Omental fat pad (tissue), 4 donors: ENCODE measurements around the gene MALL. TPM values are rescaled to one million over a fixed set of nuclear protein-coding genes. Genes with fewer than 3 reads are reported as not detected.
A peak's percentile ranks its signal among the peaks of the same experiment; 100 is the strongest.
"Not testable (repeated sequence)": the region's sequence is repeated elsewhere in the genome, so short reads cannot be mapped to it uniquely, and the experiment has no call there.

Experiments used
- ATAC-seq: fragments of 150-250 bp; one replicate; pipeline ENCODE4 v1.9.1; 2016; ENCODE audit warnings: mild to moderate bottlenecking, moderate library complexity; ENCODE audit not compliant: low FRiP score
- DNase-seq: peaks from one replicate; pipeline ENCODE4 v3.0.0-alpha.2; 2019; ENCODE audit warnings: low spot score
- CTCF ChIP-seq, 3 donors: fragments of 450-650 bp; IDR thresholded peaks; one replicate each; pipeline ENCODE4 v1.5.1; 2016 to 2017; ENCODE audit warnings: antibody characterized with exemption in 3 of 3, mild to moderate bottlenecking in 3 of 3, moderate library complexity in 2 of 3
- total RNA-seq, 4 donors: library from RNA; depleted of rRNA; stranded (reverse); fragments of >200 nt; gene quantifications; one replicate each; pipeline ENCODE4 v1.1.0, GENCODE V29; 2016

The MALL gene
- total RNA-seq, 4 donors from 2014 or later, result 6.7 to 38.5 (median 17.1) TPM

DNA sequence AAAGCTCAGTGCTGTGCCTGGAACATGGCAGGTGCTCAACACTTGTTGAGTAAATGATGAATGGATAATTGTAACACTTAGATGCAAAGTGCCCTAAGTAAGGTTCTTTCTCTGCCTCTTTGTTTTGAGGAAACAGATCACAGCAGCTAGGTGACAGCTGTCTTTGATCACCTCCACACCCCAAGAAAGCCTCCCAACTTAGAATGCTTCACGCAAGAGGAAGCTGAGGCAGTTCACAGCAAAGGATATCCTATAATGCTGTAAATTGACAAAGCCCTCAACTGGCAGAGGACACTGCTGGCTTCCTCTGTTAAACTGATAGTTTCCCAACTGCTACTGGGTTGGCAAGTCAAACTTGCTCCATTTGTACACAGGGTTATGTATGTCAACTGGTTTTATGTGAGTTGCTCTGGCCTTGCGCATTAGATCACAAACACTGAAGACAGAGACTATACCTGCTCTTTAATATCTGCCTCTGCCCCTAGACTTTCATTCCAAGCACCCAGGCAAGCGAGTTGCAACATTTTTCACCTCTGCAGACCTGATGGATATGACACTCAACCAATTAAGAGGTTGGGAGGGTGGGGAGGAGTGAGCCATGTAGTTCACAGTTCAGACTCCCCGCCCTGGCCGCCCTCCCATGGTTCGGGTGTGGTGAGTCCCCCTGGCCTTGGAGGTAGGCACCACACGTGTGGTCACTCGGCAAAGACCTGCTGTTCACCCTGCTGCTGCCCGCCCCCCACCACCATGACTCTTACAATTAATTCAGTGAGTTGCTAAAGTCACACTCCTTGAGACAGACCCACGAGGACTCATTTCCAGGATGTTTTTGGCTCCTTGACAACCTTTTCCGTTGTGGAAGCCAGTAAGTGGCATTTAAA is 4.8 kb upstream of the MALL start:
- DNase-seq (no peak), ATAC-seq (peak; percentile 5)
- no peak for TF ChIP-seq CTCF (IDR thresholded peaks at IDR 0.05)

DNA sequence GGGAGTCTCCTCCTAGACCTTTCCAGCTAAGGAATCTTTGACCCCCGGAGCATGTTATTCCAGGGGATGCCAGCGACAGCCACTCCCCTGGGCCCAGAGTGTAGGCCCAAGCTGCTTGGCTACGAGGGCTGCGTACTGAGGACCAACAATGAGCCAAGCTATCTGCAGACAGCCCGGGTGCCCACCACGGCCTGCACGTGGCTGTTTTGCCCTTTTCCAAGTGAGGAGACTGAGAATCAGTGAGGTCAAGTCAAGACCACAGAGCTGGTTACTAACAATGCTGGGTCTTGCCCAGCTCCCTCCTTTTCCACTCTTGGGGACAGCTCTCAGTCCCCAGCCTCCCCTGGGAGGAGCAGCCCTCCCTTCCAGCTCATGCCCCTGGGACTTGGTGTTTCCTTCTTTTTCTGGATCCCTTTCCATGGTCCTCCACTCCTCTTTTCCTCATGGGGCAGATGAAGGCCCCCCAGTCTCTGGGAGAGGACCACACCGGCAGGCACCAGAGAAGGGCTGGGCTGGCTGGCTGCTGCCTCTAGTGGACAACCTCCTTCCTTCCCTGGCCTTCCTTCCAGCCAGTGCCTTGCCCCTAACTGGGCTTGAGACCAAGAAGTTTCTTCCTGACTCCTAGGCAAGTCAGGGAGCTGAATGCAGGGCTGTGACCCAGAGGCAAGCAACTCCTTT is 550 bp upstream of the MALL start:
- no peak for TF ChIP-seq CTCF (IDR thresholded peaks at IDR 0.05)
- peak; percentile 70 for ATAC-seq
- no peak for DNase-seq

DNA sequence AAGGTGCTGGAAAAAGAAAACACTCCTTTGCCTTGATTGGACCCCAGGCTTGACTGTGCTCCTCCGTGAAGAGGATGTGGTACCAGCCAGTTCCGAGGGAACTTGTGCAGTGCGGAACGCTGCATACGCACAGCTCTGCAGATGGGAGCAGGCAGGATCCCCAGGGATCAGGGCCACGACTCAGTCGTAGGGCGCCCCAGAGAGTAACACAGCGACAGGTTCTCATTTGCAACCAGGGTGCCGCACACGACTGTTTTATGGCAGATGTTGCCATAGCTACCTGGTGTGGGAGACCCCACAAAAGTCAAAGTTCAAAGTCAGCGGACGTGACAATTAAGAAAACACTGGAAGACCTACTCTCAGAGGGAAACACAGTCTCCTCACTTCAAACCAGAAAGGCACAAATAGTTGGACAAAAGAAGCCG is 779 bp downstream of the MALL start:
- DNase-seq (no peak), ATAC-seq (no peak)
- no peak for TF ChIP-seq CTCF (IDR thresholded peaks at IDR 0.05)

- no peak for ATAC-seq
- no peak for DNase-seq
- no peak for TF ChIP-seq CTCF (IDR thresholded peaks at IDR 0.05)
Measured at GRCh38 chr2:110113961-110114591, 1.5 kb downstream of the MALL start.

- DNase-seq, ATAC-seq: not testable (repeated sequence)
Measured at GRCh38 chr2:110108291-110108690, 7.3 kb downstream of the MALL start.

GRCh38 chr2:110107092-110108079 is 8.2 kb downstream of the MALL start:
- ATAC-seq, result no peak
- no peak for TF ChIP-seq CTCF (IDR thresholded peaks at IDR 0.05)
- no peak for DNase-seq
